Heart left ventricle (tissue), 16 donors: ENCODE data around the gene PLB1. TPM values are rescaled to one million over a fixed set of nuclear protein-coding genes. Genes with fewer than 3 reads are reported as not detected.

Experiments used
- ATAC-seq, 4 donors: fragments of 200-7000 bp; cut with Tn5 transposase; one replicate each; pipeline ENCODE4 v1.9.1; 2020 to 2022; ENCODE audit warnings: moderate library complexity in 4 of 4, mild to moderate bottlenecking in 3 of 4, moderate number of reproducible peaks in 1 of 4
- DNase-seq, 5 donors: peaks; one replicate each; pipeline ENCODE4 v3.0.0-alpha.2; 2020
- H3K27ac ChIP-seq, 12 donors: fragments of 200-600 bp; sonication (generic) in 4 of 12; one replicate each; pipeline versions ENCODE4 v1.5.0 to v1.8.0; 2016 to 2022; ENCODE audit warnings: mild to moderate bottlenecking in 2 of 12
- H3K27me3 ChIP-seq, 9 donors: fragments of 200-600 bp; sonication (generic) in 2 of 9; one replicate each; pipeline versions ENCODE4 v1.5.1 to v1.8.0; 2016 to 2022; ENCODE audit warnings: mild to moderate bottlenecking in 3 of 9
- H3K36me3 ChIP-seq, 9 donors: fragments of 200-600 bp; sonication (generic) in 2 of 9; one replicate each; pipeline versions ENCODE4 v1.5.0 to v1.8.0; 2018 to 2022; ENCODE audit warnings: mild to moderate bottlenecking in 2 of 9
- H3K4me1 ChIP-seq, 12 donors: fragments of 200-600 bp; sonication (generic) in 4 of 12; one replicate each; pipeline versions ENCODE4 v1.5.0 to v1.8.0; 2016 to 2022; ENCODE audit warnings: mild to moderate bottlenecking in 3 of 12
- H3K4me3 ChIP-seq, 12 donors: fragments of 200-600 bp; sonication (generic) in 4 of 12; one replicate each; pipeline versions ENCODE4 v1.5.0 to v1.8.0; 2017 to 2022; ENCODE audit warnings: mild to moderate bottlenecking in 9 of 12, moderate library complexity in 4 of 12
- H3K9me3 ChIP-seq, 12 donors: fragments of 200-600 bp; sonication (generic) in 4 of 12; one replicate each; pipeline versions ENCODE4 v1.5.0 to v1.8.0; 2016 to 2022; ENCODE audit warnings: mild to moderate bottlenecking in 1 of 12
- POLR2A ChIP-seq, 2 donors: fragments of 450-650 bp; IDR thresholded peaks; one replicate each; pipeline ENCODE4 v1.6.1; 2017; ENCODE audit warnings: antibody characterized with exemption in 2 of 2, mild to moderate bottlenecking in 2 of 2, moderate library complexity in 2 of 2
- WGBS, 4 donors: extraction: QIAGEN DNeasy Blood & Tissue Kit in 2 of 4; methylation state at CpG; one replicate each; pipeline versions ENCODE4 v1.1.5 to v1.1.7; 2013 to 2018; 5-methylcytosine and 5-hydroxymethylcytosine counted together
- intact Hi-C, 10 donors: fragments of 100-400 bp; cut with DNase I; formaldehyde crosslinking; loops; one replicate each; pipeline versions ENCODE4 v1.11.1 to v1.14.2; 2022
- polyA plus RNA-seq, 2 donors: library from polyadenylated mRNA; stranded (reverse); fragments of 200-250 nt; gene quantifications; one replicate each; pipeline ENCODE4 v1.2.3, GENCODE V29; 2013
- total RNA-seq, 9 donors: library from RNA; depleted of rRNA in 2 of 9; stranded (reverse); fragments of >200 nt in 2 of 9; fragmentation: NEBNext Ultra II Directional in 3 of 9; extraction: Animal tissue kit (Norgen Biotek cat#: 25700) in 3 of 9; gene quantifications; one replicate each; pipeline versions ENCODE4 v1.1.0 to v1.2.4, GENCODE V29; 2016 to 2023
- TF ChIP-seq, protein P1 (sequence below), 12 donors: fragments of 200-600 bp; sonication (generic) in 4 of 12; IDR thresholded peaks; one replicate each; pipeline versions ENCODE4 v1.5.0 to v1.8.0; 2018 to 2022; ENCODE audit warnings: antibody characterized with exemption in 12 of 12, mild to moderate bottlenecking in 5 of 12
- donor health status: ischemic (EF 13 %, LVEDD 7.1; RV severe dilation, severe dysfunction).
- donor health status: healthy with polysubstance abuse.
- donor health status: DM: no; HTN: yes; CAD: no.
- donor health status: DM: no; HTN: no; CAD: no.
- donor health status: ischemic (EF 25% LVEDD 6.9; RV normal size, moderate dysfunction).
- donor health status: ischemic (EF 25% LVEDD 5.7; RV mildly dilated, moderate dysfunction).
- donor health status: healthy.
- donor health status: DM: yes; HTN: yes; CAD: no.
- donor health status: ischemic (EF 35%, LVEDD 5.7; RV mildly dilated, moderate dysfunction).
- donor health status: nonischemic (EF 11% LVEDD 7.7; RV severe dilation, severe dysfunction).
- donor health status: DM: yes; HTN: yes; CAD: no.
- donor health status: PGD.
- donor health status: ischemic (EF 29% LVEDD 5.4; RV normal size, mild dysfunction).
- donor health status: nonischemic (EF 23%, LVEDD 6.1; RV moderate dilation, normal function).

The PLB1 gene
- total and polyA plus RNA-seq, 11 donors, result 0.35 to 5.5 (median 1.3) TPM

DNA sequence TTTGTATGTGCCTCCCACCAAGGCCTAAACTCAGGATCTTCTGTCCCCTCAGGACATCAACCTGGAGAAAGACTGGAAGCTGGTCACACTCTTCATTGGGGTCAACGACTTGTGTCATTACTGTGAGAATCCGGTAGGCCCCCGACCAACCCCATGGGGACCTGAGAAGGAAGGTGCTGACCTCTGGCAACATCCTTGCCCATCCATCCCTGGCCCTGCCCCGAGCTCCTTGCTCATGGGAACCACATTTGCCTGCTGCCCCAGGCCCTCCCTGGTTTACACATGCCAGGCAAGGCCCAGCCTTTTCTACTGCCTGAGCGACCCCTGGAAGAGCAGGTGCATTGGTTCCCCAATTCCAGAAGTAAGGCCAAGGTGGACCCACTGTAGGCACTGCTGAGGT lies 130.5 kb downstream of the PLB1 start:
- DNase-seq (no peak), ATAC-seq (no peak)
- TF ChIP-seq, protein P1, sequence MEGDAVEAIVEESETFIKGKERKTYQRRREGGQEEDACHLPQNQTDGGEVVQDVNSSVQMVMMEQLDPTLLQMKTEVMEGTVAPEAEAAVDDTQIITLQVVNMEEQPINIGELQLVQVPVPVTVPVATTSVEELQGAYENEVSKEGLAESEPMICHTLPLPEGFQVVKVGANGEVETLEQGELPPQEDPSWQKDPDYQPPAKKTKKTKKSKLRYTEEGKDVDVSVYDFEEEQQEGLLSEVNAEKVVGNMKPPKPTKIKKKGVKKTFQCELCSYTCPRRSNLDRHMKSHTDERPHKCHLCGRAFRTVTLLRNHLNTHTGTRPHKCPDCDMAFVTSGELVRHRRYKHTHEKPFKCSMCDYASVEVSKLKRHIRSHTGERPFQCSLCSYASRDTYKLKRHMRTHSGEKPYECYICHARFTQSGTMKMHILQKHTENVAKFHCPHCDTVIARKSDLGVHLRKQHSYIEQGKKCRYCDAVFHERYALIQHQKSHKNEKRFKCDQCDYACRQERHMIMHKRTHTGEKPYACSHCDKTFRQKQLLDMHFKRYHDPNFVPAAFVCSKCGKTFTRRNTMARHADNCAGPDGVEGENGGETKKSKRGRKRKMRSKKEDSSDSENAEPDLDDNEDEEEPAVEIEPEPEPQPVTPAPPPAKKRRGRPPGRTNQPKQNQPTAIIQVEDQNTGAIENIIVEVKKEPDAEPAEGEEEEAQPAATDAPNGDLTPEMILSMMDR (IDR thresholded peaks at IDR 0.05), result no peak
- TF ChIP-seq POLR2A (IDR thresholded peaks at IDR 0.05), result no peak
- Histone ChIP-seq H3K4me1 (peaks cover 0 to 60% (median 45%) of the 10 kb centered on the region in 12 donors), H3K9me3 (no peaks in the 10 kb centered on the region), H3K4me3 (no peak overlapping the region), H3K36me3 (no peaks in the 10 kb centered on the region), H3K27ac (peak overlapping the region; percentile 60 to 97 (median 84)), H3K27me3 (no peaks in the 10 kb centered on the region)
- 84 to 98% (median 94%) methylated on average over 3 to 5 of the region's 5 CpGs for WGBS, 4 donors
- intact Hi-C loops, result loop anchor here in 7 of 10 donors (5.0 to 10.0 kb wide), 3 partner anchors 36 to 128 kb away; partner anchors contain the start of gene PPP1CB (in 6 of the 7)

DNA sequence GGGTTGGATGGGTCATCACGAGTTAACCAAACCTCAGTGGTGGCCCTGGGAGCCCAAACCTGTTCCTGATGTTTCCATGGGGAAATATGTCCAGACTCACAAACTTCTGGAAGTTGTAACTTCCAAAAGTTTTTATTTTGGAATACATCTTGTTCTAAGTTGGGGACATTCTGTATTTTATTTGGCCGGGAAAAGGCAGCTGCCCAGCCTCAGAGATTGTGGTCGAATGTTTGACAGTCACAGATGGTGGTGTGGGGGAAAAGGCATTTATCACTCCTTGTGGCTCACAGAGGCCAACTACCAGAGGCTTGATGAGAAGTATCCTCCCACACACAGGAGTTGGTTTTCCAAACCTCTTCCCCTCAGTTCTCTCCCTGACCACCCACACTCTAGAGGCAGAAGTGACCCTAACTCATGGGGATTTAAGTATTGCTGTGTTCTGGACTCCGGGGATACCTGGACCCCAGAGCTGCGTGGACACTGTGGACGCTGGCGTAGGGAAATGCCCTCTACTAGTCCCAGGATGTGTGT lies 131.1 kb downstream of the PLB1 start:
- ATAC-seq, result peak; percentile 30 to 68 (median 44)
- WGBS, 4 donors, result 70 to 78% (median 71%) methylated on average over 7 of the region's 7 CpGs
- intact Hi-C loops, result loop anchor here in 7 of 10 donors (5.0 to 10.0 kb wide), 3 partner anchors 35 to 128 kb away; partner anchors contain the start of gene PPP1CB (in 6 of the 7)
- Histone ChIP-seq H3K27me3 (no peaks in the 10 kb centered on the region), H3K36me3 (no peaks in the 10 kb centered on the region), H3K9me3 (no peaks in the 10 kb centered on the region), H3K4me3 (no peak overlapping the region), H3K27ac (peak overlapping the region; percentile 60 to 97 (median 84)), H3K4me1 (peaks cover 0 to 54% (median 42%) of the 10 kb centered on the region in 12 donors)
- no peak for TF ChIP-seq POLR2A (IDR thresholded peaks at IDR 0.05)
- TF ChIP-seq, protein P1 (IDR thresholded peaks at IDR 0.05), result no peak
- DNase-seq, result no peak

DNA sequence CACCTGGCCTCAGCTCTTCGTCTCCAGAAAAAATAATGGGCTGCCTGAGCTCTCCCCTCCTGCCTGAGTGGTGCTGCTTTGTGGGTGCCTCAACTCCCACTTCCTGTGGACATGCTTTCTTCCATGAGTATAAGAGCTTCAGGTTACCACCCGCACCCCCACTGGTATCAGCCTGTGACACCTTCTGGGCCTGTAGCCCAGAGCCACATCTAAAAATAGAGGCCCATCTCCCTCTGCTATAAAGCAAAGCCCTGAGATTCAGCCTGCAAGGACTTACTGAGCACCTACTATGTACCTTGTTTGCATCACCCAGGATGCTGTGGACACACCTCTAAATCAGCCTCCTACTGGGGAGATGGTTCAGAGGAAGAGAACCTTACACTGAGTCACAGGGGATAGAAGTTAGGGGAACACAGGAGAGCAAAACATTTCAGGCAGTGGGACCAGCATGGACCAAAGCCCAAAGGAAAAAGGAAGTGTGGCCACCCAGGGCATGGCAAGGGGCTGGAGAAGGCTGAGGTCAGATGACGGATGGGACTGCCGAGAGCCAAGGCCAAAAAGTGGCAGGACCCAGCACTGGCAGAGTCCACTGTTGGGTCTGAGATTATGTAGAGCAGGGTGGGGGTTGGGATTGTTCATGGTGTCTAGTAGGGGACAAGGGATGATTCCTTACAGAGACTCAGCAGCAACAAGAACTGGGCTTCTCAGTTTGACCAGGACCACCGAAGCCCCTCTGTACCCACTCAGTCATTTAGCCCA lies 132.0 kb downstream of the PLB1 start:
- Histone ChIP-seq H3K27me3 (no peaks in the 10 kb centered on the region), H3K27ac (peak overlapping the region; percentile 60 to 97 (median 84)), H3K9me3 (no peaks in the 10 kb centered on the region), H3K4me3 (no peak overlapping the region), H3K36me3 (no peaks in the 10 kb centered on the region), H3K4me1 (peaks cover 0 to 50% (median 37%) of the 10 kb centered on the region in 12 donors)
- ATAC-seq (peak in 3 of 4 donors; percentile 63 to 66 (median 66)), DNase-seq (peak in 3 of 5 donors; percentile 48 to 78 (median 70))
- TF ChIP-seq, protein P1 (IDR thresholded peaks at IDR 0.05), result no peak
- TF ChIP-seq POLR2A (IDR thresholded peaks at IDR 0.05), result peak in 1 of 2 donors; percentile 8
- intact Hi-C loops, result loop anchor here in 7 of 10 donors (5.0 to 10.0 kb wide), 3 partner anchors 34 to 127 kb away; partner anchors contain the start of gene PPP1CB (in 6 of the 7)
- WGBS, 4 donors, result 78 to 83% (median 80%) methylated on average over 4 to 5 of the region's 5 CpGs

DNA sequence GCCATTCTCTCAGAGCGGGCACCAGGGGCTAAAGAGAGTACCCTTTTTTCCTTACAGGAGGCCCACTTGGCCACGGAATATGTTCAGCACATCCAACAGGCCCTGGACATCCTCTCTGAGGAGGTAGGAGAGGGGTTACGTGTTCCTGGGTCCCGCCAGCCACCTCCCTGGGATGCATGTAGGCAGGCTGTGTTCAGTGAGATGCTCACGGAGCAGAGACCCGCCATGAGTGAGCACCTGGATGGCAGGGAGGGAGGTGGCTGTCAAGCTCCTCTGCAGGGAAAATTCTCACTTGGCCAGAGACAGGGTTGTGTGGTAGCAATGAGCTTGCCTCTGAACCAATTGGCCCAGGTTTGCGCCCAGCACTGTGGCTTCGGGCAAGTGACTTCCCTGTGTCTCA lies 132.6 kb downstream of the PLB1 start:
- Histone ChIP-seq H3K27ac (peak overlapping the region in 8 of 12 donors; percentile 29 to 97 (median 86)), H3K36me3 (peaks cover 0 to 3% (median 0%) of the 10 kb centered on the region in 9 donors), H3K4me3 (no peak overlapping the region), H3K4me1 (peaks cover 0 to 50% (median 37%) of the 10 kb centered on the region in 12 donors), H3K9me3 (no peaks in the 10 kb centered on the region), H3K27me3 (no peaks in the 10 kb centered on the region)
- no peak for DNase-seq
- ATAC-seq, result no peak
- 96 to 99% (median 96%) methylated on average over 8 of the region's 8 CpGs for WGBS, 4 donors
- intact Hi-C loops, result loop anchor here in 7 of 10 donors (5.0 to 10.0 kb wide), 3 partner anchors 34 to 126 kb away; partner anchors contain the start of gene PPP1CB (in 6 of the 7)
- TF ChIP-seq, protein P1 (IDR thresholded peaks at IDR 0.05), result no peak
- no peak for TF ChIP-seq POLR2A (IDR thresholded peaks at IDR 0.05)
